ENCODE measurements around the gene LRRC8B. TPM values are rescaled to one million over a fixed set of nuclear protein-coding genes. Genes with fewer than 3 reads are reported as not detected.
A peak's percentile ranks its signal among the peaks of the same experiment; 100 is the strongest.

Gene LRRC8B
- 10 to 100 TPM; 13.3 to 17.6 (median 14.9) TPM for total RNA-seq
- 11.6 TPM for total RNA-seq (2013)
- 27.0 to 1,108 (median 45.1) reads per million in 29 experiments for total RNA-seq

DNA sequence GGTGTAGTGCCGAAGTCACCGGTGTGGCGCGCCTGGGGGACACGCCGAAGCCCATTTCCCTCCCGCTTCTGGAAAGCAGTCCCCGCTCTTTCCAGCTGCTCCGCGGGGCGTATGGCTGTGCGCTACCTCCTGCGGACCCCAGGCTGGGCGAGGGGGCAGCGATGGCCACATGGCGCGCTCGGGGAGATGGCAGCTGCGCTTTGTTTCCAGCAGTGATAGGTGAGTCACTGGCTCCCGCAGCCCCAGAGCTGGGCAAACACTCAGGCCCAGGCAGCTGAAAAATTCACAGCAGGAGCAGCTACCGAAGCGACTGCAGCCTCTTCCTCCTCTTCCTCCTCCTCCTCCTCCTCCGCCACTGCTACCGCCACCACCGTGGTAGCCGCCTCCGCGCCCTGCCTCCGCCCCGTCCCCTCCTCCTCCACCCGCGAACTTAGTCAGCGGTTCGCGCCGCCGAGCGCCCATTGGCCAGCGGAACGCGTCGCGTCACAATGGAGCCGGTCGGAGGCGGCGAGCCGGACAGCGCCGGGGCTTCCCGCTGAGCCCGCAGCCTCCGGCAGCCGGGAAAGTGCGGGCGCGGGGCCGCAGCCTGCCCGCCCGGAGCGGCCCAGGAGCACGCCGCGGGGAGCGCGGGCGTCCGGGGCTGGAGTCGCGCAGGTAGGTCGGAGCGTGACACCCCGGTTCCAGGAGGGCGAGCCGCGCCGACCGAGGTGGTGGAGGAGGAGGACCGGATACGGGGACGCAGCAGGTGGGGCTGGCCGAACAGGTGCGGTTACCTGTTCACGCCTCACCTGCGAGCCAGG is at the start of gene LRRC8B:
TSS of gene LRRC8B (plus strand) at position 461 of the 800 bp plus-strand sequence. CDS start 57,822 bp downstream, outside the sequence.
- Mint-ChIP-seq H3K9me3 (no peaks in the 10 kb centered on the region), H3K4me3 (peak within 1 kb of the TSS in 1 of 3 donors; percentile 90), H3K27ac (peak within 1 kb of the TSS; percentile 82 to 91), H3K27me3 (no peaks in the 10 kb centered on the region), H3K4me1 (peaks cover 16 to 24% (median 17%) of the 10 kb centered on the region in 3 donors), H3K36me3 (no peaks in the 10 kb centered on the region)
- POLR2A ChIA-PET = interaction anchor here (0.8 to 0.9 kb wide), 2 partner anchors 83 to 84 kb away, joined by 3 to 4 read pairs; no protein-coding TSS in a partner anchor
- peaks cover 21 to 28% of the 10 kb centered on the region in 2 experiments for H3K4me1 ChIP-seq (ENCODE audit: control insufficient read depth in 1 of 2, extremely low read depth in 1 of 2, insufficient read depth in 2 of 2, low read length in 2 of 2)
- H3K36me3 ChIP-seq (ENCODE audit: control insufficient read depth in 2 of 2, extremely low read depth in 1 of 2, insufficient read depth in 1 of 2, low read length in 1 of 2) = no peaks in the 10 kb centered on the region
- ATAC-seq (replicated peaks in 1 of 4) (peak; percentile 89 to 91 (median 90)), DNase-seq (peak; percentile 70 to 93 (median 83))
- H3K9me3 ChIP-seq = no peaks in the 10 kb centered on the region
- H3K27ac ChIP-seq (ENCODE audit: low read length) = peak within 1 kb of the TSS; percentile 95
- H3K27me3 ChIP-seq (replicated peaks in 1 of 2; ENCODE audit: control insufficient read depth in 2 of 2, extremely low read depth in 1 of 2, insufficient read depth in 2 of 2, low read length in 1 of 2) = no peaks in the 10 kb centered on the region
- under 1% methylated on average over 79 of the region's 85 CpGs for WGBS (ENCODE audit: insufficient coverage)
- CTCF ChIA-PET = interaction anchor here in 1 of 2 donors (1.0 to 1.2 kb wide), 2 partner anchors 98 to 106 kb away, joined by 3 read pairs; no protein-coding TSS in a partner anchor
- H3K4me3 ChIP-seq (ENCODE audit: control insufficient read depth in 1 of 2, extremely low read depth in 1 of 2, low read length in 1 of 2) = peak within 1 kb of the TSS; percentile 87 to 91

DNA sequence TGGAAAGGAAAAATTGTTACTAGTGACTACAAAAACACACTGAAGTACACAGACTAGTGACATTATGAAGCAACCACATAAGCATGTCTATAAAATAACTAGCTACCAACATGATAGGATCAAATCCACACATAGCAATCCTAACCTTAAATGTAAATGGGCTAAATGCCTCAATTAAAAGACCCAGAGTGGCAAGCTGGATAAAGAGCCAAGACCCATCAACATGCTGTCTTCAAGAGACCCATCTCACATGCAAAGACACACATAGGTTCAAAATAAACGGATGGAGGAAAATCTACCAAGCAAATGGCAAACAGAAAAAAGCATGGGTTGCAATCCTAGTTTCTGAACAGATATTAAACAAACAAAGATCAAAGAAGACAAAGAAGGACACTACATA is 49.4 kb upstream of the LRRC8B start:
- H3K27me3 Mint-ChIP-seq = peaks cover 4% of the 10 kb centered on the region in 2 donors
- peaks cover 0 to 10% of the 10 kb centered on the region in 2 experiments for H3K27me3 ChIP-seq (replicated peaks in 1 of 2; ENCODE audit: control insufficient read depth in 2 of 2, extremely low read depth in 1 of 2, insufficient read depth in 2 of 2, low read length in 1 of 2)
- peak overlapping the region in 1 of 2 donors; percentile 29 for H3K27ac Mint-ChIP-seq
- H3K9me3 Mint-ChIP-seq = peaks cover 9 to 31% (median 13%) of the 10 kb centered on the region in 3 donors
- ATAC-seq (replicated peaks in 1 of 4) = no peak
- no peak overlapping the region for H3K4me3 ChIP-seq (ENCODE audit: control insufficient read depth in 1 of 2, extremely low read depth in 1 of 2, low read length in 1 of 2)
- peaks cover 0 to 4% of the 10 kb centered on the region in 2 donors for H3K36me3 ChIP-seq (ENCODE audit: control insufficient read depth in 2 of 2, extremely low read depth in 1 of 2, insufficient read depth in 1 of 2, low read length in 1 of 2)
- WGBS (ENCODE audit: insufficient coverage) = 100% methylated on average over 1 of the region's 1 CpG
- no peaks in the 10 kb centered on the region for H3K4me1 ChIP-seq (ENCODE audit: control insufficient read depth in 1 of 2, extremely low read depth in 1 of 2, insufficient read depth in 2 of 2, low read length in 2 of 2)
- H3K9me3 ChIP-seq = peaks cover 4% of the 10 kb centered on the region
- no peak overlapping the region for H3K4me3 Mint-ChIP-seq
- CTCF ChIA-PET = no interaction called here
- H3K4me1 Mint-ChIP-seq = peaks cover 2 to 10% (median 7%) of the 10 kb centered on the region in 3 donors
- H3K27ac ChIP-seq (ENCODE audit: low read length) = no peak overlapping the region
- POLR2A ChIA-PET = no interaction called here
- DNase-seq = no peak
- H3K36me3 Mint-ChIP-seq = peaks cover 10% of the 10 kb centered on the region

DNA sequence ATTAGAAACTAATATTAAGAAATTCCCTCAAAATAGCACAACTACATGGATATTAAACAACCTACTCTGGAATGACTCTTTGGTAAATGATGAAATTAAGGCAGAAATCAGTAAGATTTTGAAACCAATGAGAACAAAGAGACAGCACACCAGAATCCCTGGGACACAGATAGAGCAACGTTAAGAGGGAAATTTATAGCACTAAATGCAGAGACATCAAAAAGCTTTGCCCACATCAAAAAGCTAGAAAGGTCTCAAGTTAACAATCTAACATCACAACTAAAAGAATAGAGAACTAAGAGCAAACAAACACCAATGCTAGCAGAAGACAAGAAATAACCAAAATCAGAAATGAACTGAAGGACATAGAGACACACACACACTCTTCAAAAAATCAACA is 48.6 kb upstream of the LRRC8B start:
- Histone ChIP-seq H3K36me3 (ENCODE audit: control insufficient read depth in 2 of 2, extremely low read depth in 1 of 2, insufficient read depth in 1 of 2, low read length in 1 of 2) (peaks cover 0 to 4% of the 10 kb centered on the region in 2 donors), H3K27ac (ENCODE audit: low read length) (no peak overlapping the region), H3K27me3 (replicated peaks in 1 of 2; ENCODE audit: control insufficient read depth in 2 of 2, extremely low read depth in 1 of 2, insufficient read depth in 2 of 2, low read length in 1 of 2) (peaks cover 0 to 10% of the 10 kb centered on the region in 2 experiments), H3K4me3 (ENCODE audit: control insufficient read depth in 1 of 2, extremely low read depth in 1 of 2, low read length in 1 of 2) (no peak overlapping the region), H3K9me3 (peaks cover 4% of the 10 kb centered on the region), H3K4me1 (ENCODE audit: control insufficient read depth in 1 of 2, extremely low read depth in 1 of 2, insufficient read depth in 2 of 2, low read length in 2 of 2) (no peaks in the 10 kb centered on the region)
- ATAC-seq (replicated peaks in 1 of 4) (no peak), DNase-seq (no peak)
- Mint-ChIP-seq H3K36me3 (peaks cover 10% of the 10 kb centered on the region), H3K27me3 (peaks cover 3 to 4% of the 10 kb centered on the region in 2 donors), H3K4me1 (peaks cover 2 to 10% (median 7%) of the 10 kb centered on the region in 3 donors), H3K27ac (no peak overlapping the region), H3K4me3 (no peak overlapping the region), H3K9me3 (peaks cover 9 to 33% (median 13%) of the 10 kb centered on the region in 3 donors)
- POLR2A ChIA-PET = interaction anchor here (0.6 kb wide), 2 partner anchors 13 to 288 kb away, joined by 3 read pairs; no protein-coding TSS in a partner anchor
- no CpG with 5 or more reads among the region's 1 CpG for WGBS (ENCODE audit: insufficient coverage)
- CTCF ChIA-PET = no interaction called here

DNA sequence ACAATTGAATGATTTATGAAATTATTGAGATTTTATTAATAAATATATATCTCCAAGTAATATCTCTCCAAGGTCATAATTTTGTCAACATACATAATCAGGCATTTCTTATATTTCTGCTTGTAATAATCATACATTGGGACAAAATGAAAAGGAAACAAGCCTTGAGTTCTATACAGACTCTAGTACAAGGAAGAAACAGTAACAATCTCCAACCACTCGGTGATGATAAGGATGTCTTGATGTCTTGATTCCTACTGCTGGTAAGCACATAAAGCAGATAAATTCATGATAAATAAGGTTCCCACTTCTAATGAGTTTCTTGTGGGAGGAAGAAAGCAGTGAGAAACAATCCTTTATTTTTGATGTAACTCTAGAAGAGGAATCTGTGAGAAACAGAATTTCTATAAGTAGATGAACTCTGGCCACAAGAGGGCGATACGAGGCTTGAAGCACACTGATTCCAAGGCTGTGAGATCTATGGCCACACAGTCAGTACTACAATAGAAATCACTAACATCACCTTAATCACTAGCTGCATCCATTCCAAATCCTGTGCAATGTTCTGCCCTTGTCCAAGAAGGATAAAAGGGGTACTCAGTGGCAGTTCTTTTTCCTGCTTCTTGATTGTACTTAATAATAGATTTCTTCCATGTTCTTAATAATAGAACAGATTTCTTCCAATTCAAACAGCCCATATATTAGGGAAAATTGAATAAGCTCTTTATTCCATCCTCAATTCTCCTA is 41.4 kb upstream of the LRRC8B start:
- H3K27ac ChIP-seq (ENCODE audit: low read length) = no peak overlapping the region
- H3K36me3 Mint-ChIP-seq = no peaks in the 10 kb centered on the region
- peaks cover 9 to 13% (median 11%) of the 10 kb centered on the region in 3 donors for H3K4me1 Mint-ChIP-seq
- 0% methylated on average over 2 of the region's 3 CpGs for WGBS (ENCODE audit: insufficient coverage)
- H3K4me1 ChIP-seq (ENCODE audit: control insufficient read depth in 1 of 2, extremely low read depth in 1 of 2, insufficient read depth in 2 of 2, low read length in 2 of 2) = peaks cover 0 to 7% of the 10 kb centered on the region in 2 experiments
- peaks cover 0 to 14% (median 5%) of the 10 kb centered on the region in 3 donors for H3K9me3 Mint-ChIP-seq
- no peak overlapping the region for H3K4me3 Mint-ChIP-seq
- H3K36me3 ChIP-seq (ENCODE audit: control insufficient read depth in 2 of 2, extremely low read depth in 1 of 2, insufficient read depth in 1 of 2, low read length in 1 of 2) = no peaks in the 10 kb centered on the region
- H3K9me3 ChIP-seq = peaks cover 2% of the 10 kb centered on the region
- ChIA-PET POLR2A (interaction anchor here (0.6 to 1.2 kb wide), 2 partner anchors 125 to 128 kb away, joined by 5 to 6 read pairs; no protein-coding TSS in a partner anchor), CTCF (interaction anchor here (0.6 to 2.6 kb wide), 28 partner anchors 15 to 503 kb away, joined by 3 to 31 read pairs (median 3); partner anchors contain the start of gene LRRC8C (in 1 of the 2))
- DNase-seq (peak; percentile 40 to 87 (median 70)), ATAC-seq (replicated peaks in 1 of 4) (peak; percentile 85 to 94 (median 88))
- peaks cover 0 to 3% of the 10 kb centered on the region in 2 donors for H3K27me3 Mint-ChIP-seq
- no peak overlapping the region for H3K27ac Mint-ChIP-seq
- H3K4me3 ChIP-seq (ENCODE audit: control insufficient read depth in 1 of 2, extremely low read depth in 1 of 2, low read length in 1 of 2) = no peak overlapping the region
- H3K27me3 ChIP-seq (replicated peaks in 1 of 2; ENCODE audit: control insufficient read depth in 2 of 2, extremely low read depth in 1 of 2, insufficient read depth in 2 of 2, low read length in 1 of 2) = peaks cover 0 to 3% of the 10 kb centered on the region in 2 experiments

DNA sequence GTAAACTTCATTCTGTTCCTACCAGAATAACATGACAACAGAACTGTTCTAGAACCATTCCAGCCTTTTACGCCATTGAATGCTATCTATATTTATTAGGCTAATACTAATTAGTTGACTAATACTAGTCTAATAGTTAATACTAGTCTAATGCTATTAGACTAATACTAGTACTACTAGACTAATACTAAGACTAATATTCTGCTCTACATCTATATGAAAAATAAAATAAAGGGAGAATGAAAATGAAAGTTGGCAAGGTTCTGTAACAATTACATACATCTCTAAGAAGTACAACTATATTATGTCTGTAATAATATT is 40.9 kb upstream of the LRRC8B start:
- H3K27ac ChIP-seq (ENCODE audit: low read length) = no peak overlapping the region
- POLR2A ChIA-PET = interaction anchor here (0.6 to 1.2 kb wide), 2 partner anchors 124 to 127 kb away, joined by 5 to 6 read pairs; no protein-coding TSS in a partner anchor
- WGBS (ENCODE audit: insufficient coverage) = no CpG with 5 or more reads among the region's 1 CpG
- peaks cover 0 to 3% of the 10 kb centered on the region in 2 experiments for H3K27me3 ChIP-seq (replicated peaks in 1 of 2; ENCODE audit: control insufficient read depth in 2 of 2, extremely low read depth in 1 of 2, insufficient read depth in 2 of 2, low read length in 1 of 2)
- H3K9me3 ChIP-seq = peaks cover 2% of the 10 kb centered on the region
- Mint-ChIP-seq H3K27me3 (peaks cover 0 to 3% of the 10 kb centered on the region in 2 donors), H3K36me3 (no peaks in the 10 kb centered on the region), H3K27ac (no peak overlapping the region), H3K4me3 (no peak overlapping the region), H3K4me1 (peaks cover 13 to 18% (median 15%) of the 10 kb centered on the region in 3 donors), H3K9me3 (peaks cover 0 to 14% (median 5%) of the 10 kb centered on the region in 3 donors)
- H3K4me3 ChIP-seq (ENCODE audit: control insufficient read depth in 1 of 2, extremely low read depth in 1 of 2, low read length in 1 of 2) = no peak overlapping the region
- H3K4me1 ChIP-seq (ENCODE audit: control insufficient read depth in 1 of 2, extremely low read depth in 1 of 2, insufficient read depth in 2 of 2, low read length in 2 of 2) = peaks cover 0 to 13% of the 10 kb centered on the region in 2 experiments
- DNase-seq (no peak), ATAC-seq (replicated peaks in 1 of 4) (no peak)
- H3K36me3 ChIP-seq (ENCODE audit: control insufficient read depth in 2 of 2, extremely low read depth in 1 of 2, insufficient read depth in 1 of 2, low read length in 1 of 2) = no peaks in the 10 kb centered on the region
- CTCF ChIA-PET = interaction anchor here (0.5 to 2.6 kb wide), 25 partner anchors 15 to 503 kb away, joined by 3 to 31 read pairs (median 3); partner anchors contain the start of gene LRRC8C (in 1 of the 2)

Measured in T-cell (primary cell).